NCI-H1436 (cell line): Measurements from ENCODE around the gene IPCEF1.
"Not testable (repeated sequence)": the region's sequence is repeated elsewhere in the genome, so short reads cannot be mapped to it uniquely, and the experiment has no call there.

Source experiments
- DNase-seq: peaks from one replicate; lab custom pipeline; 2025; lab: John Stamatoyannopoulos, UW

Gene IPCEF1

DNA sequence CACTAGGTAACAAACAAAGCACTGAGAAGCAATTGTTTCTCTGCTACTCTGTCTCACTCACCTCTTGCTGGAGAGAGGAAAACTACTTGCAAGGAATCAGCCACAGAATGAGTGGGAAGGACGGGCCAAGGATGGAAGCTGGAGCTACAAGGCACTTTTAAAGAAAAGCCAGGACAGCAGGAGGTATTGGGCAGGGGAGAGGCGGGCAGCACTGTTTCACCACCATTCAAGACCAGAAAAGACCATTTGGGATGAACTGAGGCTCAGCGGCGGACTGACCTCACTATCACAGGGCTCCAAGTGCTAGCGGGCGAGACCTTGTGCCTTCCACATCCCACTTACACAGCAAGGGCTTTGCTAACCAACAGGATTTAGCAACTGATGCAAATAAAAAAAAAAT, 137.4 kb downstream of the IPCEF1 start:
- DNase-seq, result no peak

DNA sequence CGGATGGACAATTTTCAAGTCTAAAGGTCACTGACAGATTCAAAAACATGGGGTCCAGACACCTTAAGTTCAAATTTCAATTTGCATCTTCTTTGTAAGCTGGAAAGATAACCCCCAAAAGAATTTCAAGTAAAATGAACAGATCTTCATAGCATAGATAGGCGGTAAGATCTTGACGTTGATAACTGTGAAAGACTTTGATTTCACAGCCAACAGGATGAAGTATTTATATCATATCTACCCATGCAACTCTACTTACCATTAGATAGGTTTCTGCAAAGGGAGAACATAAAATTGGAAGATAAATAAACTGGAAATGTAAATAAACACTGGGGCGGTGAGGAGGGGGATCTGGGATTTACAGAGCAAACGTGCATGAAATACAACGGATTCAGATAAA, 137.8 kb downstream of the IPCEF1 start:
- DNase-seq, result no peak

DNA sequence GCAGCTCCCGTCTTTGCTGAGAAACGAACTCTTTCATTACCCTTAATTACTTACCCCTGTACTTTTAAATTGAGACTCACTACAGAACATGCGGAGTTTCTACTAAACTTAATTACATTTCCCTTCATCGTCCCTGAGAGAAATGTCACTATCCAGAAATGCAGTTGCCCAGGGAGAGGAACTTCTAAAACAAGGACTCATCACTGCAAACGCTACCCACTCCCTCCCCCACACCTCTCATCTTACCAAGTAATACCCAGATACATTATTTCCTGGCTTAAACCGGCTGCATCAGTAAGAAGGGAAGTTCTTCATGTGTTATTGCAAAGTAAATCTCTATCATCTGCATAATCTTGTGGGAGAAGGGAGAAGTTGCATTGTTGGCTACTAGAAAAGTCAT, 138.3 kb downstream of the IPCEF1 start:
- no peak for DNase-seq

DNA sequence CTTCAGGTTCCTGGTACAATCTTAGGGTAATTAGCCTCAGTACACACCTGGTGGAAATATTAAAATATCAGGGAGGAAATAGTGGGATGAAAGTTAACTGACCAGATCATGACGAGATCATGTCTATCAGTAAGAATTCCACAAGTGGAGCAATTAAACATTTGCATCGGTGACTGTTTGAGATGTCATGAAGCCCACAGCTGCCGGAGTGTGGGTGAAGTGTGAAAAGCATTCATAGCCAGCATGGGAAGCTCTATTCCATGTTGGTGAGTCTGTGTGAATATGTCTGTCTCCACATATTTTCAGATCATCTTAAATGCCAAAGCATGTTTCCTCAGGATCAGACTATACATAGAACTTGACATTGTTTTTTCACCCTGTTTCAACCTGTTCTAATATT, 142.8 kb downstream of the IPCEF1 start:
- DNase-seq, result no peak

DNA sequence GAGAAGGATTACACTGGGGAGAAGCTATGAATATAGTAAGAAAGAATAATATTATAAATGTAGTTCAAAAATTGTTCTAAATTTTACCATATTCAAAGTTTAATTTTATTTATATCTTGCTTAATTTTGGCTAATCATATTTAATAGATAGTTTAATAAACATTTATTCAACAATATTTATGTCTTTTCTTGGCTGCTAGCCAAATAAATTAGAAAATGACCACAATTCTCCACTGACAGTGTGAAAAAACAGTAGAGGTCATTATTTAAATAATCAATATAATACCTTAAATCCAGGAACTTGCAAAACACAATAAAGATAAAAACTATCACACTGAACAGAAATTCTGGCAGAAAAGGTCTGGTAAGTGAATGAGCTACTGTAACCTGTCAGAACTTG, 145.9 kb downstream of the IPCEF1 start:
- DNase-seq, result no peak

DNA sequence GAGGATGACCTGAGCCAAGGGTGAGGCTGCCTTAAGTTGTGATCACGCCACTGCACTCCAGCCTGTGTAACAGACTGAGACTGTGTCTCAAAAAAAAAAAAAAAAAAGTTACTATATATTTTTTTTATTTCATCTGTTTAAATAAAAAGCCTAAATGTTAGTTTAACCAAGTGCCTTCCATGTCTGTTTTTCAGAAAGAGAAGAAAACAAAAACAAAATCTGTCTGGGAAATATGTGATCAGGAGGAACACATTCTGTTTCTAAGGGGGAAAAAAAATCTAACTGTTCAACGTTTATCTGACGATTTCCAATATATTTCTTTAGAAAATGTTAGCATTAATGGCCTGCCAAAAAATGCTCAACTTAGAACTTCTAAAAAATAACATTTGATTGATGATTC, 147.0 kb downstream of the IPCEF1 start:
- DNase-seq, result no peak

- DNase-seq, result no peak
These were observed 149.6 kb downstream of the IPCEF1 start for GRCh38 chr6:154206996-154207395.

- DNase-seq, result no peak
These were observed 150.5 kb downstream of the IPCEF1 start for GRCh38 chr6:154206141-154206540.

GRCh38 chr6:154202958-154203357, 153.6 kb downstream of the IPCEF1 start:
- DNase-seq, result no peak

- DNase-seq, result no peak
These were observed 154.3 kb downstream of the IPCEF1 start for GRCh38 chr6:154202339-154202738.

DNA sequence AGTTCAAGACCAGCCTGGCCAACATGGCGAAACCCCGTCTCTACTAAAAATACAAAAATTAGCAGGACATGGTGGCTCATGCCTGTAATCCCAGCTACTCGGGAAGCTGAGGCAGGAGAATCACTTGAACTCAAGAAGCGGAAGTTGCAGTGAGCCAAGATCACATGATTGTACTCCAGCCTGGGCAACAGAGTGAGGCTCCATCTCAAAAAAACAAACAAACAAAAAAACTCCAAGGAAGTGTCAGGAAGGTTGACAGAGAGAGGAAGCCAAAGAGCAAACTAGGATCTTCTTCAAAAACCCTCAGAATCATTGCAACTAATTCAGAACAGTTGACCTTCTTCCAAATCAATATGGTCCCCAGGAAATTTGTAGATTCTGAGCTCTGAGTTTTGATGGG, 154.9 kb downstream of the IPCEF1 start:
- not testable (repeated sequence) for DNase-seq

- peak; percentile 8 for DNase-seq
These were observed 159.3 kb downstream of the IPCEF1 start for GRCh38 chr6:154197196-154197860.

DNA sequence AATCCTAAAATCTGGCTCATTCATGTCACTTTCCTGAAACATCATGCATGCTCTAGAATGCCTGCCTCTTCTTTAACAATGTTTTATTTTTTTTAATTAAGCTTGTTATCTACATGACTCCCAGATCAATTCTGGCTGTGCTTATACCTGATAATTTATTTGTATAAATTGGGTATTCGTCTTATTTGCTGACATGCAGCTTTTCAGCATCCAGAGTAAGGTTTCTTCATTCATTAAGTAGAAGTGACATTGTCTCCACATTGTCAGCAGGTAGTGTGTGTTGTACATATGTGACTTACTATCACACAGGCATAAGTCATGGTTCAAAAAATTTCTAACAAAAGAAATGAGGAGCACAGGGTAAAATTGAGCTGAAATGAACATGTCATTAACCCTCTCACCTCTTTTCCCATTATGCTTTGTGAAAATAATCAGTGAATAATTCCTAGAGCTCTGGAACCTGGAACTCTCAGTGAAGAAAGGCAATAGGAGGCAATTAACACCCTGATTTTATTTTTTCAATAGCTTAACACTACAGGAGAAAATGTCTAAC, 160.2 kb downstream of the IPCEF1 start:
- no peak for DNase-seq

- DNase-seq, result no peak
These were observed 168.9 kb downstream of the IPCEF1 start for GRCh38 chr6:154187714-154188113.

GRCh38 chr6:154187203-154187602, 169.4 kb downstream of the IPCEF1 start:
- DNase-seq, result no peak

- DNase-seq, result no peak
These were observed 177.2 kb downstream of the IPCEF1 start for GRCh38 chr6:154179434-154179833.

- not testable (repeated sequence) for DNase-seq
These were observed 184.2 kb downstream of the IPCEF1 start for GRCh38 chr6:154172393-154172792.

DNA sequence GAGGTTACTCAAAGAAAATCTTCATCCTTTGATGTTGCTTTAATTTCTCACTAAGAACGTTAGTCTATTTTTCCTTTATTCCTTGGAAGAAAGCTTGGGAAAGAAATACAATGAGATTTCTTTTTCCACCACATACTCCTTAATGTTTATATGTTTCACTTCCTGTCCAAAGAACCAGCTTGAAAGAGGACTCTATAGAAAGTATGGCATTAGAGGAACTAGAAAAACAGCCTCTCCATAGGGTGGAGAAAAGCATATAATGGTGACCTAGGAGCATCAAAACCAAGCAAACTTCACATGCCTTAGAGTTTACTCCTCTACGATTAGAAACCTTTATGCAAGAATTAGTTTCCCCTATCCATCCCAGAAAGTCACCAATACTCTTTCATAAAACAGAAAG, 186.5 kb downstream of the IPCEF1 start:
- no peak for DNase-seq

DNA sequence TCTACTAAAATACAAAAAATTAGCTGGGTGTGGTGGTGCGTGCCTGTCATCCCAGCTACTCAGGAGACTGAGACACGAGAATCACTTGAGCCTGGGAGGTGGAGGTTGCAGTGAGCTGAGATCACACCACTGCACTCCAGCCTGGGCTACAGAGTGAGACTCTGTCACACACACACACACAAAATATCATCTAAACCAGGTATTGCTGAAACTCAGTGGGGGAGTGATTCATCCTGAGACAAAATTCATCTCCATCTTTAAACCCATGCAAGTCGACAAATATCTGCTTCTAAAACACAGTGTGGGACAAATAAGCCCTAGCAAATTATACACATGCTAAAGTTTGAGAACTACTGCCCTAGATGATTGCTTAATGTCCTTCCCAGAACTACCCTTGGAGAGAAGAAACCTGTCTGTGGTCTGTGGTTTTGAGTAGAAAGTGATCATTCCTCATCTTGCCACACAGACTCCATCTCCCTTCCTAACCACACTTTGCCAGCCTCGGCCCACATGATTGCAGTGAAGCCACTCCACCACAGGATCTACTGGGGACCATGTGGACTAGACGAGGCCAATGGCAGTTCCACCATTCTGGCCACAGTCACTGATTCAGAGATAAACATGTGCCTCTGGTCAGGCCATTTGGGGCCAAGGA, 187.3 kb downstream of the IPCEF1 start:
- no peak for DNase-seq

DNA sequence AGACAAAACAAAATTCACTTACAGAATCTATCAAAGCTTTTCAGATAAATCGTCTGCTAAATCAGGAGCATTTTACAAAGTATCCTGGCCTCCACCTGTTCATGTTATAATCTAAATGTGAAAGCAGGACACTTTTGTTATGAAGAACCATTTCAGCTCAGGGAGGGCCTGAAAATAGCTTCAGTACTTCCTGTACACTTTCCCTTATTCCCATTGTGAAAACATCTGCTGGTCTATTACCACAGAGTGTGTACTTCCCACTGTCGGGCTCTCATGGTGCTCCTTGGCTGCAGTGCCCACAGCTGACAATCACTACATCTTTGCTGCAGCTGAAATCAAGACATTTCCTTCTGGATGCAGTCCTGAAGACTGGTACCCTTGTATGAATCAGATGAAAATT, 189.5 kb downstream of the IPCEF1 start:
- no peak for DNase-seq

DNA sequence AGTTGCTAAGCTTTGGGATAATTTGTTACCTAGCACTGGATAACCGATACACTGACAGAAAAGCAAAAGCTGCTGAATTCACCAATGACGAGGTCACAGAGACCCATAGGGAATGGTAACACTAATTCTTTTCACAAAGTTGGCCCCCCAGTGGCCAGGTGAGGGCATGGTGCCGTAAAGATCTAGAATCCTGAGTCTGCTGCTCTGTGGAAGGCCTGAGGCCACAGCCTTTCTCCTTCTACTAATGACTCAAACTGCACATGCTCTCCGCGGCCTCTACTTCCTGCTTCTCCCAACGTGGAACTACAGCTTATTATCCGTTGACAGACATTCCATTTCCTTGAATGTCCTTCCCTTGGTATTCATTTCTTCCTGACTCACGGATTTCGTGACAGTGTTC, 190.5 kb downstream of the IPCEF1 start:
- no peak for DNase-seq

- no peak for DNase-seq
These were observed 191.1 kb downstream of the IPCEF1 start for GRCh38 chr6:154165478-154165877.

DNA sequence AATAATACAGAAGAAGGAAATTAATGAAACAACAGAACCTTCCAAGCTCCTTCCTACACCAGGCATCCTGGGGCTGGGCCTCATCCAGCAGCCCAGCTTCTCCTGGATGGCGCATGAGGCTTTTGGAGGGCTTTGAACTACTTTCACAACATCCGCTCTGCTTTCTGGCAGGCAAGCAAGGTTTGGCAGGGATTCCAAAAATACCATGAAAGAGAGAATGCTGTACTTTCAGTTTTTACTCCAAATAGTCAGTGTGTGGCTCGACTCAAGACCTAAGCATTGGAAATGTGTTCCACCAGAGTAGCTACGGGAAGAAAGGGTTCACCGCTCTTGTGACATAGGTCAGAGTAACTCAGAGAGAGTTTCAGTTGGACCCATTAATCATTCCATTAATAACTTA, 192.2 kb downstream of the IPCEF1 start:
- no peak for DNase-seq

GRCh38 chr6:154161689-154162088, 194.9 kb downstream of the IPCEF1 start:
- DNase-seq, result no peak
